Uterus (tissue), 4 donors: ENCODE data around the gene LRP6. TPM values are rescaled to one million over a fixed set of nuclear protein-coding genes. Genes with fewer than 3 reads are reported as not detected.
A peak's percentile ranks its signal among the peaks of the same experiment; 100 is the strongest.

Source experiments
- DNase-seq, 2 donors: peaks; one replicate each; pipeline ENCODE4 v3.0.0-alpha.2; 2019 to 2020
- H3K27ac ChIP-seq, 2 donors: fragments of 200-600 bp; sonication (generic); 1 replicate in 1 of 2; 2 replicates in 1 of 2; pipeline ENCODE4 v1.5.1; 2016 to 2018
- H3K27me3 ChIP-seq, 2 donors: fragments of 200-600 bp; sonication (generic); one replicate each; pipeline ENCODE4 v1.5.1; 2018 to 2019; ENCODE audit warnings: control low read depth in 1 of 2
- H3K36me3 ChIP-seq, 2 donors: fragments of 200-600 bp; sonication (generic); one replicate each; pipeline ENCODE4 v1.5.1; 2019; ENCODE audit warnings: control low read depth in 1 of 2
- H3K4me1 ChIP-seq, 2 donors: fragments of 200-600 bp; sonication (generic); one replicate each; pipeline ENCODE4 v1.5.1; 2018 to 2019; ENCODE audit warnings: control low read depth in 1 of 2
- H3K4me3 ChIP-seq, 2 donors: fragments of 200-600 bp; sonication (generic); 1 replicate in 1 of 2; 2 replicates in 1 of 2; pipeline ENCODE4 v1.5.1; 2018 to 2019; ENCODE audit warnings: mild to moderate bottlenecking in 1 of 2
- H3K9me3 ChIP-seq, 2 donors: fragments of 200-600 bp; sonication (generic); one replicate each; pipeline ENCODE4 v1.5.1; 2019; ENCODE audit warnings: control low read depth in 1 of 2
- POLR2A ChIP-seq, 2 donors: fragments of 450-650 bp; IDR thresholded peaks; one replicate each; pipeline ENCODE4 v1.6.1; 2016; ENCODE audit warnings: antibody characterized with exemption in 2 of 2, mild to moderate bottlenecking in 1 of 2, moderate library complexity in 1 of 2
- intact Hi-C: fragments of 100-400 bp; cut with DNase I; formaldehyde crosslinking; loops from one replicate; pipeline ENCODE4 v1.15.1; 2023; ENCODE audit warnings: low total_unique reads
- total RNA-seq, 4 donors: library from RNA; depleted of rRNA in 3 of 4; stranded (reverse); fragments of >200 nt in 3 of 4; gene quantifications; one replicate each; pipeline versions ENCODE4 v1.1.0 to v1.2.4, GENCODE V29; 2014 to 2023
- TF ChIP-seq, protein P1 (sequence below), 4 experiments: fragments of 200-600 bp in 2 of 4; fragments of 450-650 bp in 2 of 4; sonication (generic) in 2 of 4; IDR thresholded peaks; one replicate each; pipeline ENCODE4 v1.5.1; 2016 to 2019; ENCODE audit warnings: antibody characterized with exemption in 4 of 4, mild to moderate bottlenecking in 2 of 4, moderate library complexity in 1 of 4
- donor health status: DM: yes; HTN: yes; CAD: no.

The LRP6 gene
- total RNA-seq, 4 donors from 2014 or later, result 18.7 to 141 (median 50.1) TPM

DNA sequence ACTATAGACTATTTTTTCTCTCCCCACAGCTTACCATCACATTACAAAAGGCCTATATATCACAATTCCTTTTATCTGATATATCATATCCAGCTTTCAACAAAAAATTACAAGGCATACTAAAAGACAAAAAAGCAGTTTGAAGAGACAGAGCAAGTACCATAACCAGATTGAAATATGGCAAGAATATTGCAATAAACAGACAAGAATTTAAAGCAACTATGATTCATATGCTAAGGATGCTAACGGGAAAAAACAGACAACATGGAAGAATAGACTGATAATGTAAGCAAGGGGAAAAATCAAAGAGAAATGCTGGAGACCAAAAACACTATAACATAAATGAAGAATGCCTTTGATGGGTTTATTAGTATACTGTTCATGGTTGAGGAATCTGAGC, 40.7 kb downstream of the LRP6 start:
- DNase-seq, result no peak
- no peaks in the 10 kb centered on the region for H3K36me3 ChIP-seq
- H3K27ac ChIP-seq, result no peak overlapping the region
- intact Hi-C loops, result no loop called here
- no peaks in the 10 kb centered on the region for H3K9me3 ChIP-seq
- H3K4me1 ChIP-seq, result peaks cover 0 to 5% of the 10 kb centered on the region in 2 donors
- H3K4me3 ChIP-seq, result no peak overlapping the region
- no peak for TF ChIP-seq POLR2A (IDR thresholded peaks at IDR 0.05)
- TF ChIP-seq, protein P1, sequence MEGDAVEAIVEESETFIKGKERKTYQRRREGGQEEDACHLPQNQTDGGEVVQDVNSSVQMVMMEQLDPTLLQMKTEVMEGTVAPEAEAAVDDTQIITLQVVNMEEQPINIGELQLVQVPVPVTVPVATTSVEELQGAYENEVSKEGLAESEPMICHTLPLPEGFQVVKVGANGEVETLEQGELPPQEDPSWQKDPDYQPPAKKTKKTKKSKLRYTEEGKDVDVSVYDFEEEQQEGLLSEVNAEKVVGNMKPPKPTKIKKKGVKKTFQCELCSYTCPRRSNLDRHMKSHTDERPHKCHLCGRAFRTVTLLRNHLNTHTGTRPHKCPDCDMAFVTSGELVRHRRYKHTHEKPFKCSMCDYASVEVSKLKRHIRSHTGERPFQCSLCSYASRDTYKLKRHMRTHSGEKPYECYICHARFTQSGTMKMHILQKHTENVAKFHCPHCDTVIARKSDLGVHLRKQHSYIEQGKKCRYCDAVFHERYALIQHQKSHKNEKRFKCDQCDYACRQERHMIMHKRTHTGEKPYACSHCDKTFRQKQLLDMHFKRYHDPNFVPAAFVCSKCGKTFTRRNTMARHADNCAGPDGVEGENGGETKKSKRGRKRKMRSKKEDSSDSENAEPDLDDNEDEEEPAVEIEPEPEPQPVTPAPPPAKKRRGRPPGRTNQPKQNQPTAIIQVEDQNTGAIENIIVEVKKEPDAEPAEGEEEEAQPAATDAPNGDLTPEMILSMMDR (IDR thresholded peaks at IDR 0.05), result no peak
- no peaks in the 10 kb centered on the region for H3K27me3 ChIP-seq

DNA sequence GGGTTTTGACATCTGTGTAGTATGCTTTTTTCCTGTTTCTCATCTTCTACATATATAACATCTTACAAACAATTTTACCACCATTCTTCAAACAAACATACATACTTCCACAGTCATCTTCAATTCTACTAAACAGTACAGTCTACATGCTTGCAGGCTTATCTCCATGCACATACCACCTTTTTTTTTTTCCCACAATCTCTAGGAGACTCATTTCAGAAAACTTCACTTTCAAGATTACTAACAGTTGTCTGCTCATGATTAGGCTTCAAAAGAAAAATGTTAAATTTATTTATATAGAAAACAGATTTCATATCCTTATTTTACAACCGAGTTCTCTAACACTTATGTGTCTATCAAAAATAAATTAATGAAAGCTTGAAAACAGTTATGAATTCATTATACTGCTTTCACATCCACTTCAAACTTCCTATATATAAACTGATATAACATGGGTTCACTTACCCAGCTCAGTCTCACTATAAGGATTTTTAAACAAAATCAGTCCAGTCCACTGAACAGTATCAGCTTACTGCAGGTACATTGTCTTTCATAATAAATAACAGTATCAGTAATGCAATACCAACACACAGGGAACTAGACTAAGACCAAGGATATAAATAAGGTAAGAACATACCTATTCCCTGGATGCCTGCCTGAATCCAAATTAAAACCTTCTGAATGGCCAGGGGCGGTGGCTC, 42.5 kb downstream of the LRP6 start:
- TF ChIP-seq, protein P1 (IDR thresholded peaks at IDR 0.05), result no peak
- TF ChIP-seq POLR2A (IDR thresholded peaks at IDR 0.05), result no peak
- Histone ChIP-seq H3K4me3 (no peak overlapping the region), H3K9me3 (no peaks in the 10 kb centered on the region), H3K36me3 (no peaks in the 10 kb centered on the region), H3K27me3 (no peaks in the 10 kb centered on the region), H3K27ac (no peak overlapping the region), H3K4me1 (peaks cover 0 to 5% of the 10 kb centered on the region in 2 donors)
- DNase-seq, result no peak
- intact Hi-C loops, result no loop called here

DNA sequence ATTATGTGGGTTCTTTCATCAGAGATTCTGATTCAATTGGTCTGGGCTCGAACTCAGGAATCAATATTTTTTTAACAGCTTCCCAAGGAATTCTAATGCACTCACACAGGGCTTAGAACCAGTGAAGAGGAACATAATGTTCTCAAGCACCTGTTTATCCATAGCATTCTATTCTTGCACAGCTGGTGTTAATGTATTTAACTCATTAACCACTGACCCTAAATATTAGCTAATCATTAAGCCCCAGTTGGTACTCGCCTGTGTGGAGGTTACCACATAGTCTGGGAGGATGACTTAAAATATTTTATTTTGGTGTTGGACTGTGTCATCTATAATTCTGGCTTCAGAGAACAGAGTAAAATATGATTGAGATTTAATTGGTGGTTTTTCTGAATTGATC, 45.3 kb downstream of the LRP6 start:
- Histone ChIP-seq H3K36me3 (no peaks in the 10 kb centered on the region), H3K4me1 (peaks cover 0 to 5% of the 10 kb centered on the region in 2 donors), H3K27ac (no peak overlapping the region), H3K9me3 (no peaks in the 10 kb centered on the region), H3K4me3 (no peak overlapping the region), H3K27me3 (no peaks in the 10 kb centered on the region)
- intact Hi-C loops, result no loop called here
- no peak for TF ChIP-seq POLR2A (IDR thresholded peaks at IDR 0.05)
- TF ChIP-seq, protein P1 (IDR thresholded peaks at IDR 0.05), result no peak
- DNase-seq, result no peak

- H3K4me3 ChIP-seq, result no peak overlapping the region
- TF ChIP-seq, protein P1 (IDR thresholded peaks at IDR 0.05), result no peak
- TF ChIP-seq POLR2A (IDR thresholded peaks at IDR 0.05), result no peak
- no peaks in the 10 kb centered on the region for H3K36me3 ChIP-seq
- no peaks in the 10 kb centered on the region for H3K27me3 ChIP-seq
- peaks cover 0 to 5% of the 10 kb centered on the region in 2 donors for H3K4me1 ChIP-seq
- DNase-seq, result no peak
- no peak overlapping the region for H3K27ac ChIP-seq
- no peaks in the 10 kb centered on the region for H3K9me3 ChIP-seq
- intact Hi-C loops, result no loop called here
Observed at GRCh38 chr12:12219664-12220063, 47.2 kb downstream of the LRP6 start.

GRCh38 chr12:12217018-12217359, 49.9 kb downstream of the LRP6 start:
- Histone ChIP-seq H3K4me1 (peaks cover 0 to 5% of the 10 kb centered on the region in 2 donors), H3K27me3 (no peaks in the 10 kb centered on the region), H3K4me3 (no peak overlapping the region), H3K27ac (peak overlapping the region in 1 of 2 donors; percentile 16), H3K9me3 (no peaks in the 10 kb centered on the region), H3K36me3 (no peaks in the 10 kb centered on the region)
- intact Hi-C loops, result no loop called here
- TF ChIP-seq, protein P1 (IDR thresholded peaks at IDR 0.05), result no peak
- TF ChIP-seq POLR2A (IDR thresholded peaks at IDR 0.05), result no peak
- no peak for DNase-seq
